SU-DHL-6 (cell line): ENCODE data around the gene FOXM1.

ENCODE experiments used
- H2AFZ ChIP-seq: fragments of 200-600 bp; sonication (generic); 2 replicates; pipeline ENCODE4 v1.6.1; 2014; ENCODE audit warnings: low read depth, mild to moderate bottlenecking, moderate library complexity, mixed read lengths, antibody characterized with exemption, low read length; ENCODE audit not compliant: severe bottlenecking
- H3F3A ChIP-seq: fragments of 200-600 bp; shearing (Covaris generic); 2 replicates; pipeline ENCODE4 v1.6.0; 2016; ENCODE audit warnings: antibody characterized with exemption, mild to moderate bottlenecking; ENCODE audit not compliant: insufficient read depth
- H3K27ac ChIP-seq: fragments of 200-600 bp; sonication (generic); 2 replicates; pipeline ENCODE4 v1.5.1; 2016; ENCODE audit warnings: low read depth, mild to moderate bottlenecking, low read length, moderate library complexity, mixed read lengths
- H3K27me3 ChIP-seq: fragments of 200-600 bp; sonication (generic), shearing (Covaris generic); 2 replicates; pipeline ENCODE4 v1.6.0; 2014; ENCODE audit warnings: mild to moderate bottlenecking, low read length
- H3K36me3 ChIP-seq: fragments of 200-600 bp; sonication (generic); 2 replicates; pipeline ENCODE4 v1.6.1; 2014; ENCODE audit warnings: mild to moderate bottlenecking, low read length, mixed read lengths
- H3K4me2 ChIP-seq: fragments of 300-600, 200-600 bp; shearing (Covaris generic), sonication (generic); 2 replicates; pipeline ENCODE4 v1.6.0; 2014; ENCODE audit warnings: low read length, low read depth, mild to moderate bottlenecking; ENCODE audit not compliant: poor library complexity, severe bottlenecking
- H3K4me3 ChIP-seq: fragments of 200-600 bp; sonication (generic); 2 replicates; pipeline ENCODE4 v1.5.1; 2014; ENCODE audit warnings: antibody characterized with exemption, low read length, mild to moderate bottlenecking, mixed read lengths; ENCODE audit not compliant: insufficient read depth, poor library complexity, severe bottlenecking
- H3K79me2 ChIP-seq: fragments of 200-600 bp; sonication (generic); 2 replicates; pipeline ENCODE4 v1.6.1; 2014; ENCODE audit warnings: mild to moderate bottlenecking, low read length, moderate library complexity; ENCODE audit not compliant: insufficient read depth
- H3K9ac ChIP-seq: fragments of 200-600 bp; sonication (generic); 2 replicates; pipeline ENCODE4 v1.7.0; 2014; ENCODE audit warnings: mild to moderate bottlenecking, low read length
- H3K9me2 ChIP-seq: fragments of 200-600 bp; sonication (generic); replicated peaks from 2 replicates; pipeline ENCODE4 v1.6.1; 2014; ENCODE audit warnings: low read length; ENCODE audit not compliant: insufficient read depth
- H3K9me3 ChIP-seq: fragments of 200-600 bp; sonication (generic); 2 replicates; pipeline ENCODE4 v1.6.1; 2014; ENCODE audit warnings: low read length, mixed read lengths; ENCODE audit not compliant: insufficient read depth
- H4K20me1 ChIP-seq: fragments of 200-600 bp; sonication (generic); 2 replicates; pipeline ENCODE4 v1.6.1; 2014; ENCODE audit warnings: low read depth, mild to moderate bottlenecking, antibody characterized with exemption, low read length, moderate library complexity, mixed read lengths
- CTCF ChIP-seq: fragments of 200-600 bp; sonication (generic); IDR thresholded peaks from one replicate; pipeline ENCODE4 v1.5.1; 2017; ENCODE audit warnings: antibody characterized with exemption, mild to moderate bottlenecking, low read length, moderate library complexity; ENCODE audit not compliant: insufficient read depth, poor library complexity, severe bottlenecking
- EZH2phosphoT487 ChIP-seq: fragments of 200-600 bp; sonication (generic), shearing (Covaris generic); conservative IDR thresholded peaks from 2 replicates; pipeline ENCODE4 v1.6.1; 2018; ENCODE audit warnings: mild to moderate bottlenecking, antibody characterized with exemption, low read length, moderate library complexity, mixed read lengths

FOXM1 gene

GRCh38 chr12:2829275-2829674 lies 47.7 kb downstream of the FOXM1 start:
- no peak overlapping the region for H3K4me3 ChIP-seq
- H3K9me3 ChIP-seq, result no peaks in the 10 kb centered on the region
- no peak overlapping the region for H3K9ac ChIP-seq
- H3K27ac ChIP-seq, result no peak overlapping the region
- H3K36me3 ChIP-seq, result no peaks in the 10 kb centered on the region
- H3K79me2 ChIP-seq, result no peaks in the 10 kb centered on the region
- H3K27me3 ChIP-seq, result no peaks in the 10 kb centered on the region
- H3F3A ChIP-seq, result no peaks in the 10 kb centered on the region
- H4K20me1 ChIP-seq, result no peaks in the 10 kb centered on the region
- TF ChIP-seq CTCF, result no peak
- TF ChIP-seq EZH2phosphoT487, result no peak
- no peak overlapping the region for H2AFZ ChIP-seq
- H3K9me2 ChIP-seq, result no peaks in the 10 kb centered on the region
- no peak overlapping the region for H3K4me2 ChIP-seq

- TF ChIP-seq CTCF (no peak), EZH2phosphoT487 (no peak)
- Histone ChIP-seq H3K4me3 (no peak overlapping the region), H3K4me2 (no peak overlapping the region), H4K20me1 (no peaks in the 10 kb centered on the region), H3K27ac (no peak overlapping the region), H3K27me3 (no peaks in the 10 kb centered on the region), H3K9me2 (no peaks in the 10 kb centered on the region), H3K9me3 (no peaks in the 10 kb centered on the region), H3K79me2 (no peaks in the 10 kb centered on the region), H3F3A (no peaks in the 10 kb centered on the region), H2AFZ (no peak overlapping the region), H3K9ac (no peak overlapping the region), H3K36me3 (no peaks in the 10 kb centered on the region)
These were observed 50.1 kb downstream of the FOXM1 start for GRCh38 chr12:2826721-2827515.

- no peaks in the 10 kb centered on the region for H3K36me3 ChIP-seq
These were observed 50.9 kb downstream of the FOXM1 start for GRCh38 chr12:2826036-2826435.

More at GRCh38 chr12:2826036-2826435, 50.9 kb downstream of the FOXM1 start:
- Histone ChIP-seq H3F3A (no peaks in the 10 kb centered on the region), H3K4me3 (no peak overlapping the region), H3K9me3 (no peaks in the 10 kb centered on the region), H4K20me1 (no peaks in the 10 kb centered on the region), H3K79me2 (no peaks in the 10 kb centered on the region), H3K9me2 (no peaks in the 10 kb centered on the region), H3K4me2 (no peak overlapping the region), H3K27me3 (no peaks in the 10 kb centered on the region), H3K27ac (no peak overlapping the region), H3K9ac (no peak overlapping the region), H2AFZ (no peak overlapping the region)
- TF ChIP-seq CTCF (no peak), EZH2phosphoT487 (no peak)
